ENCODE measurements around the gene NCBP3. TPM values are rescaled to one million over a fixed set of nuclear protein-coding genes. Genes with fewer than 3 reads are reported as not detected.

Gene NCBP3
- total and polyA plus RNA-seq, 2 of the 4 experiments (the other 2 are of a cell fraction) = 10.8 to 13.5 TPM

DNA sequence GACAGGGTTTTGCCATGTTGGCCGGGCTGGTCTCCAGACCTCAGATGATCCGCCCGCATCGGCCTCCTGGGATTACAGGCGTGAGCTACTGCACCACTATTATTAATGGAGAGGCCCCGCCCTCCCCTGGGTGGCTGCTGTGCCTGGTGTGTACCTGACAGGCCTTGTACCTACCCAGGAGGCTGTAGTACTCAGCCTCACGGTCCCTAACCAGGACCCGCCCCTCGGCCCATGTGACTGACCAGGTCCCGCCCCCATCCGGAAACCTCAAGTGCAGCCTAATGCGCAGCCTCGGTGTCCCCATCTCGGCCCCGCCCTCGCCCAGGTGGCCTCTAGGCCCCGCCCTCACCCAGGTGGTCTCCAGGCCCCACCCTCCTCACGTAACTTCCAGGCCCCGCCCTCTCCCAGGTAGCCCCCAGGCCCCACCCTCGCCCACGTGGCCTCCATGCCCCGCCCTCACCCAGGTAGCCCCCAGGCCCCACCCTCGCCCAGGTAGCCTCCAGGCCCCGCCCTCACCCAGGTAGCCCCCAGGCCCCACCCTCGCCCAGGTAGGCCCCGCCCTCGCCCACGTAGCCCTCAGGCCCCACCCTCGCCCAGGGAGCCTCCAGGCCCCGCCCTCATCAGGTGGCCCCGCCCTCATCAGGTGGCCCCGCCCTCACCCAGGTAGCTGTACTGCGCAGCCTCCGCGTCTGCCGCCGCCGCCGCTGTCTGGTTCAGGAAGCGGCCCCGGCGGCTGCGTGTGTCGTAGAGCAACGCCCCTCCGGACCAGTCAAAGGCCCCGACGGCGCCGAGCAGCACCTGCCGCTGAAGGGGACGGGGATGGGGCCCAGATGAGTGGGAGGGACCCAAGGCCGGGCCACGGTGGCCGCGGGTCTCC is 91.3 kb downstream of the NCBP3 start:
- H2AFZ ChIP-seq (replicated peaks; ENCODE audit: low read length, poor library complexity) = no peak overlapping the region
- no peak overlapping the region for H4K91ac ChIP-seq (ENCODE audit: insufficient read depth, low read depth, low read length)
- no peak overlapping the region for H3K18ac ChIP-seq (ENCODE audit: low read depth, low read length)
- H2AK5ac ChIP-seq (ENCODE audit: low read depth, low read length) = no peak overlapping the region
- no peak overlapping the region for H3K9ac ChIP-seq (ENCODE audit: low read depth, low read length)
- intact Hi-C loops (cut with micrococcal nuclease) (no loop called here), dilution Hi-C loops (cut with HindIII; ENCODE audit: low sequenced_read_pairs, unreplicated experiment) (no loop called here), in situ Hi-C loops (cut with MboI; ENCODE audit: low sequenced_read_pairs) (no loop called here)
- ATAC-seq (ENCODE audit: low read depth) = no peak
- TF ChIP-seq BHLHE40 (IDR thresholded peaks at IDR 0.05; ENCODE audit: low read depth, low read length) (no peak), FOS (IDR thresholded peaks at IDR 0.05; ENCODE audit: low read depth, low read length) (no peak)
- TF ChIP-seq, protein P1, sequence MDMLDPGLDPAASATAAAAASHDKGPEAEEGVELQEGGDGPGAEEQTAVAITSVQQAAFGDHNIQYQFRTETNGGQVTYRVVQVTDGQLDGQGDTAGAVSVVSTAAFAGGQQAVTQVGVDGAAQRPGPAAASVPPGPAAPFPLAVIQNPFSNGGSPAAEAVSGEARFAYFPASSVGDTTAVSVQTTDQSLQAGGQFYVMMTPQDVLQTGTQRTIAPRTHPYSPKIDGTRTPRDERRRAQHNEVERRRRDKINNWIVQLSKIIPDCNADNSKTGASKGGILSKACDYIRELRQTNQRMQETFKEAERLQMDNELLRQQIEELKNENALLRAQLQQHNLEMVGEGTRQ (IDR thresholded peaks at IDR 0.05; ENCODE audit: low read depth, low read length) = peak; percentile 14; the same call in 1 of the 2 replicates
- H3K4me3 ChIP-seq (ENCODE audit: insufficient read depth, low read depth, low read length) = no peak overlapping the region
- H4K5ac ChIP-seq (ENCODE audit: low read depth, low read length) = no peak overlapping the region
- BruUV-seq (replicated peaks) = no TSS peak
- H3K14ac ChIP-seq (replicated peaks; ENCODE audit: low read depth, low read length) = no peak overlapping the region
- no peak overlapping the region for H3K23ac ChIP-seq (ENCODE audit: low read depth, low read length)
- no peak overlapping the region for H2BK120ac ChIP-seq (ENCODE audit: low read depth, low read length)
- H3K56ac ChIP-seq (ENCODE audit: extremely low read depth, insufficient read depth, low read length) = no peak overlapping the region
- no peak overlapping the region for H3K27ac ChIP-seq (ENCODE audit: insufficient read depth, low read length)
- H3K4ac ChIP-seq (ENCODE audit: low read depth, low read length) = no peak overlapping the region
- 31% methylated on average over 12 of the region's 56 CpGs; no CpG with 5 or more reads in 1 of the 2 experiments for WGBS, 2 experiments (ENCODE audit: extremely low coverage in 2 of 2, insufficient read length in 1 of 2)
- no peaks in the 10 kb centered on the region for H3K36me3 ChIP-seq (ENCODE audit: control insufficient read depth, insufficient read depth, low read length)
- no peak overlapping the region for H2BK20ac ChIP-seq (ENCODE audit: low read depth, low read length)
- no peak overlapping the region for H4K8ac ChIP-seq (ENCODE audit: low read depth in 2 of 2, low read length in 2 of 2)
- H2BK15ac ChIP-seq (ENCODE audit: low read depth, low read length) = no peak overlapping the region
- H3K4me1 ChIP-seq (ENCODE audit: control insufficient read depth, insufficient read depth, low read length) = no peaks in the 10 kb centered on the region
- no peaks in the 10 kb centered on the region for H3K79me1 ChIP-seq (ENCODE audit: low read depth in 1 of 2, low read length in 2 of 2)
- no peaks in the 10 kb centered on the region for H3K9me1 ChIP-seq (ENCODE audit: insufficient read depth, low read length)
- ChIA-PET CTCF (no interaction called here), POLR2A (ENCODE audit: unreplicated experiment) (no interaction called here)
- no peaks in the 10 kb centered on the region for H4K20me1 ChIP-seq (ENCODE audit: insufficient read depth, low read length)
- DNase-seq = no peak
- H3K27me3 ChIP-seq (ENCODE audit: control insufficient read depth, insufficient read depth, low read length) = peaks cover 46% of the 10 kb centered on the region
- H2AK9ac ChIP-seq (replicated peaks; ENCODE audit: low read depth, low read length, poor library complexity) = no peak overlapping the region
- H3K4me2 ChIP-seq (ENCODE audit: low read depth, low read length) = no peak overlapping the region
- H2BK5ac ChIP-seq (ENCODE audit: low read depth, low read length, poor library complexity, severe bottlenecking) = no peak overlapping the region
- H3K9me3 ChIP-seq (ENCODE audit: control insufficient read depth, insufficient read depth, low read length) = peaks cover 5% of the 10 kb centered on the region

Measured in IMR-90 (cell line).